Smooth muscle cell (in vitro differentiated cells): ENCODE data around the gene NEUROG1. TPM values are rescaled to one million over a fixed set of nuclear protein-coding genes. Genes with fewer than 3 reads are reported as not detected.
"Not testable (repeated sequence)": the region's sequence is repeated elsewhere in the genome, so short reads cannot be mapped to it uniquely, and the experiment has no call there.

Experiments
- DNase-seq: peaks from one replicate; lab custom pipeline; 2025; ENCODE audit not compliant: unreplicated experiment; lab: John Stamatoyannopoulos, UW
- H2AFZ ChIP-seq: fragments of 200-600 bp; sonication (generic); 2 replicates; pipeline ENCODE4 v1.6.0; 2016; ENCODE audit warnings: antibody characterized with exemption, low read depth, mild to moderate bottlenecking
- H3F3A ChIP-seq: fragments of 200-600 bp; sonication (generic); 2 replicates; pipeline ENCODE4 v1.6.0; 2017; ENCODE audit warnings: antibody characterized with exemption, low read depth
- H3K27ac ChIP-seq: fragments of 200-600 bp; sonication (generic); 2 replicates; pipeline ENCODE4 v1.5.1; 2016; ENCODE audit warnings: low read depth, mild to moderate bottlenecking
- H3K27me3 ChIP-seq: fragments of 200-600 bp; sonication (generic); 2 replicates; pipeline ENCODE4 v1.6.1; 2016; ENCODE audit warnings: low read depth, mild to moderate bottlenecking
- H3K36me3 ChIP-seq: fragments of 200-600 bp; sonication (generic); 2 replicates; pipeline ENCODE4 v1.5.1; 2016; ENCODE audit warnings: low read depth
- H3K4me1 ChIP-seq: fragments of 200-600 bp; sonication (generic); 2 replicates; pipeline ENCODE4 v1.5.1; 2016; ENCODE audit warnings: low read depth
- H3K4me2 ChIP-seq: fragments of 200-600 bp; sonication (generic); 2 replicates; pipeline ENCODE4 v1.6.0; 2016; ENCODE audit warnings: mild to moderate bottlenecking
- H3K4me3 ChIP-seq: fragments of 200-600 bp; sonication (generic); 2 replicates; pipeline ENCODE4 v1.5.1; 2016; ENCODE audit warnings: mild to moderate bottlenecking
- H3K79me2 ChIP-seq: fragments of 200-600 bp; sonication (generic); 2 replicates; pipeline ENCODE4 v1.6.0; 2016; ENCODE audit warnings: low read depth, mild to moderate bottlenecking
- H3K9ac ChIP-seq: fragments of 200-600 bp; sonication (generic); 2 replicates; pipeline ENCODE4 v1.6.0; 2016; ENCODE audit warnings: low read depth
- H3K9me3 ChIP-seq: fragments of 200-600 bp; sonication (generic); replicated peaks from 2 replicates; pipeline ENCODE4 v1.5.1; 2016; ENCODE audit warnings: low read depth
- H4K20me1 ChIP-seq: fragments of 200-600 bp; sonication (generic); 2 replicates; pipeline ENCODE4 v1.6.0; 2016; ENCODE audit warnings: low read depth
- WGBS: methylation state at CpG from one replicate; pipeline ENCODE4 v1.1.7; 2016; ENCODE audit warnings: low lambda C conversion rate; 5-methylcytosine and 5-hydroxymethylcytosine counted together
- polyA plus RNA-seq: library from polyadenylated mRNA; unstranded; fragments of >200 nt; fragmentation: Nextera tagmentation; extraction: Ambion mirVana; gene quantifications from 2 replicates; pipeline ENCODE4 v1.2.1, GENCODE V29; 2016
- total RNA-seq: library from RNA; depleted of rRNA; stranded (reverse); fragments of >200 nt; gene quantifications from 2 replicates; pipeline ENCODE4 v1.2.3, GENCODE V29; 2014
- TF ChIP-seq, protein P1 (sequence below): fragments of 200-600 bp; sonication (generic); IDR thresholded peaks from 2 replicates; pipeline ENCODE4 v1.5.1; 2017; ENCODE audit warnings: borderline replicate concordance, mild to moderate bottlenecking, antibody characterized with exemption; ENCODE audit not compliant: insufficient read depth, poor library complexity, severe bottlenecking

Gene NEUROG1
- total and polyA plus RNA-seq, 2 experiments from 2014 or later: not detected

DNA sequence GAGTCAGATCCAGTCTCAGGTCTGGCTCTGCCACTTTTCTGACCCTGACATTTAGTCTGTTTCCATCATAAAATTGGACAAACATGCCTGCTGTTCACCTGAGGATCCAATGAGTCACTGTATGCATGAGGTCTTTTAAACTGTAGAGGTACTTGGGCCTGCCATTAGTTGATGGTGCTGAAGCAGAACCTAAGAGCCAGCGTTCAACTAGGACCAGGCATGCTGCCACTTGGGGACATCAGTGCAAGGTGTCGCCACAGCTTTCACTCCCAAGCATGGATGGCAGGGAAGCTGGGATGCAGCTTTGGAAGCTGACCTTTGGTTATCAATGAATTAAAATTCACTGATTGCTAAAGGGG is 37.1 kb downstream of the NEUROG1 start:
- no peak for DNase-seq
- peaks cover 6% of the 10 kb centered on the region for H3K4me1 ChIP-seq
- peaks cover 71% of the 10 kb centered on the region for H3K27me3 ChIP-seq
- no peak overlapping the region for H3K4me2 ChIP-seq
- H3F3A ChIP-seq: peaks cover 9% of the 10 kb centered on the region
- no peaks in the 10 kb centered on the region for H3K36me3 ChIP-seq
- TF ChIP-seq, protein P1, sequence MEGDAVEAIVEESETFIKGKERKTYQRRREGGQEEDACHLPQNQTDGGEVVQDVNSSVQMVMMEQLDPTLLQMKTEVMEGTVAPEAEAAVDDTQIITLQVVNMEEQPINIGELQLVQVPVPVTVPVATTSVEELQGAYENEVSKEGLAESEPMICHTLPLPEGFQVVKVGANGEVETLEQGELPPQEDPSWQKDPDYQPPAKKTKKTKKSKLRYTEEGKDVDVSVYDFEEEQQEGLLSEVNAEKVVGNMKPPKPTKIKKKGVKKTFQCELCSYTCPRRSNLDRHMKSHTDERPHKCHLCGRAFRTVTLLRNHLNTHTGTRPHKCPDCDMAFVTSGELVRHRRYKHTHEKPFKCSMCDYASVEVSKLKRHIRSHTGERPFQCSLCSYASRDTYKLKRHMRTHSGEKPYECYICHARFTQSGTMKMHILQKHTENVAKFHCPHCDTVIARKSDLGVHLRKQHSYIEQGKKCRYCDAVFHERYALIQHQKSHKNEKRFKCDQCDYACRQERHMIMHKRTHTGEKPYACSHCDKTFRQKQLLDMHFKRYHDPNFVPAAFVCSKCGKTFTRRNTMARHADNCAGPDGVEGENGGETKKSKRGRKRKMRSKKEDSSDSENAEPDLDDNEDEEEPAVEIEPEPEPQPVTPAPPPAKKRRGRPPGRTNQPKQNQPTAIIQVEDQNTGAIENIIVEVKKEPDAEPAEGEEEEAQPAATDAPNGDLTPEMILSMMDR: no peak
- 79% methylated on average over 2 of the region's 2 CpGs for WGBS
- H3K9ac ChIP-seq: no peak overlapping the region
- no peak overlapping the region for H3K27ac ChIP-seq
- H3K4me3 ChIP-seq: no peak overlapping the region
- no peak overlapping the region for H2AFZ ChIP-seq
- no peaks in the 10 kb centered on the region for H4K20me1 ChIP-seq
- no peaks in the 10 kb centered on the region for H3K9me3 ChIP-seq
- no peaks in the 10 kb centered on the region for H3K79me2 ChIP-seq

DNA sequence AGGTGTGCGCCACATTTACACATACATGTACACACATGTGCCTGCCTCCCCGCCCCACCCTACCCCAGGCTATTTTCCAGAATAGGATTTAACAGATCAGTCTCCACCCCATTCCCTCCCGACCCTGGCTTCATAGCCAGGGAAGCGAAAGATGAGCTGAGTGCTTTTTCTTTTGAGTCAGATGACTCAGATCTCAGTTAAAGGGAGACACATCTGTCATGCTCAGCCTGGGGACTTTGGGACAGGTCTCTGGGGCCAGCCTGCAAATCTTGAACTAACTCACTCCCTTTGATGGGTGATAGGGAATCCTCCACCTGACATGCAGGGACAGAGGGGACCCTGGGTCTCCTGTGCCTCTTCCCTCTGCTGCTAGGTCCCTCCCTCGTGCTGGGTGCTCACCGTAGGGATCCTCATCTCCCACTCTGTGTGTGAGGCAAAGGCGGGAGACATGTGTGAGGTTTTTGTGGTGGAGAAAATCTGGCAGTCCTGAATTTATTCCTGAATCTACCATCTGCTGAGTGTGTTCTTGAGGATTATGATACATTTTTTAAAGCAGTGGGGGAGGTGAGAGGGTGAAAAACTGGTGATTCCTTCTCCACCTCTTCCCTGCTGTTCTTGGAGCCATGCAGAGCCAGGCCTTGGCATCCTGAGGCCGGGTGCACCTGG is 37.7 kb downstream of the NEUROG1 start:
- H3K27me3 ChIP-seq: peaks cover 66% of the 10 kb centered on the region
- no peaks in the 10 kb centered on the region for H4K20me1 ChIP-seq
- peaks cover 8% of the 10 kb centered on the region for H3K4me1 ChIP-seq
- no peak overlapping the region for H3K4me2 ChIP-seq
- H3K9ac ChIP-seq: no peak overlapping the region
- 58% methylated on average over 8 of the region's 8 CpGs for WGBS
- DNase-seq: no peak
- H2AFZ ChIP-seq: no peak overlapping the region
- no peak overlapping the region for H3K4me3 ChIP-seq
- peaks cover 11% of the 10 kb centered on the region for H3F3A ChIP-seq
- H3K79me2 ChIP-seq: no peaks in the 10 kb centered on the region
- TF ChIP-seq, protein P1: no peak
- no peaks in the 10 kb centered on the region for H3K36me3 ChIP-seq
- H3K9me3 ChIP-seq: no peaks in the 10 kb centered on the region
- no peak overlapping the region for H3K27ac ChIP-seq

- H3K4me2 ChIP-seq, H3K9ac ChIP-seq, H2AFZ ChIP-seq, H3K79me2 ChIP-seq, H3K4me3 ChIP-seq, H4K20me1 ChIP-seq, DNase-seq, H3K9me3 ChIP-seq, H3K36me3 ChIP-seq, H3K27ac ChIP-seq: not testable (repeated sequence)
- H3K27me3 ChIP-seq: peaks cover 67% of the 10 kb centered on the region
- peaks cover 11% of the 10 kb centered on the region for H3F3A ChIP-seq
- WGBS: 72% methylated on average over 4 of the region's 4 CpGs
- peaks cover 19% of the 10 kb centered on the region for H3K4me1 ChIP-seq
These were observed 40.2 kb downstream of the NEUROG1 start for GRCh38 chr5:135495531-135495930.

GRCh38 chr5:135494196-135494595 is 41.6 kb downstream of the NEUROG1 start:
- no peak for DNase-seq
- H2AFZ ChIP-seq: no peak overlapping the region
- H3K4me1 ChIP-seq: peaks cover 33% of the 10 kb centered on the region
- H3K4me2 ChIP-seq: peak overlapping the region; percentile 67
- WGBS: 88% methylated on average over 5 of the region's 5 CpGs
- H3F3A ChIP-seq: peaks cover 18% of the 10 kb centered on the region
- H3K27me3 ChIP-seq: peaks cover 69% of the 10 kb centered on the region
- H3K9ac ChIP-seq: no peak overlapping the region
- H3K4me3 ChIP-seq: no peak overlapping the region
- no peaks in the 10 kb centered on the region for H4K20me1 ChIP-seq
- H3K79me2 ChIP-seq: no peaks in the 10 kb centered on the region
- no peaks in the 10 kb centered on the region for H3K9me3 ChIP-seq
- H3K27ac ChIP-seq: peak overlapping the region; percentile 65
- TF ChIP-seq, protein P1: no peak
- H3K36me3 ChIP-seq: no peaks in the 10 kb centered on the region
